HepG2 (cell line): ENCODE data around the gene KATNB1. TPM values are rescaled to one million over a fixed set of nuclear protein-coding genes. Genes with fewer than 3 reads are reported as not detected.

Source experiments
- ATM ChIP-seq: fragments of 450-650 bp; IDR thresholded peaks from 2 replicates; pipeline ENCODE4 v1.7.1; 2017; ENCODE audit warnings: mild to moderate bottlenecking, borderline replicate concordance
- ATRX ChIP-seq: sonication (generic); formaldehyde crosslinking; IDR thresholded peaks from 2 replicates; pipeline ENCODE4 v1.4.0; 2020; ENCODE audit warnings: missing genetic modification reagents, borderline replicate concordance
- BCL6 ChIP-seq: IDR thresholded peaks from 2 replicates; pipeline ENCODE4 v1.6.1; 2016; ENCODE audit warnings: missing genetic modification reagents, missing compliant biosample characterization
- FOSL2 ChIP-seq: sonication (generic); formaldehyde crosslinking; IDR thresholded peaks from 2 replicates; pipeline ENCODE4 v1.4.0; 2020; ENCODE audit warnings: missing genetic modification reagents
- FOXC1 ChIP-seq: sonication (generic); formaldehyde crosslinking; IDR thresholded peaks from 2 replicates; pipeline ENCODE4 v1.8.0; 2022; ENCODE audit warnings: mild to moderate bottlenecking, missing genetic modification reagents, borderline replicate concordance
- FOXK1 ChIP-seq: sonication (generic); formaldehyde crosslinking; IDR thresholded peaks from 2 replicates; pipeline ENCODE4 v1.4.0; 2020; ENCODE audit warnings: low read depth, missing genetic modification reagents, borderline replicate concordance
- HIVEP1 ChIP-seq: sonication (generic); formaldehyde crosslinking; IDR thresholded peaks from 2 replicates; pipeline ENCODE4 v1.4.0; 2020; ENCODE audit warnings: mild to moderate bottlenecking, missing genetic modification reagents
- HNRNPH1 ChIP-seq: fragments of 200-400 bp; formaldehyde crosslinking; optimal IDR thresholded peaks from 2 replicates; pipeline ENCODE3; 2017; ENCODE audit warnings: mild to moderate bottlenecking, low read depth, low read length
- MAF1 ChIP-seq: sonication (generic); formaldehyde crosslinking; IDR thresholded peaks from 2 replicates; pipeline ENCODE4 v1.5.0; 2020; ENCODE audit warnings: missing genetic modification reagents, borderline replicate concordance
- RFX1 ChIP-seq: fragments of 450-650 bp; IDR thresholded peaks from 2 replicates; pipeline ENCODE4 v1.6.1; 2017
- SP140L ChIP-seq: sonication (generic); formaldehyde crosslinking; IDR thresholded peaks from 2 replicates; pipeline ENCODE4 v1.4.0; 2020; ENCODE audit warnings: missing genetic modification reagents, borderline replicate concordance
- ZNF616 ChIP-seq: sonication (generic); formaldehyde crosslinking; IDR thresholded peaks from 2 replicates; pipeline ENCODE4 v1.5.0; 2020; ENCODE audit warnings: low read depth, mild to moderate bottlenecking, missing genetic modification reagents
- ZSCAN20 ChIP-seq: sonication (generic); formaldehyde crosslinking; IDR thresholded peaks from 2 replicates; pipeline ENCODE4 v1.4.0; 2020; ENCODE audit warnings: missing genetic modification reagents, mild to moderate bottlenecking, borderline replicate concordance
- polyA plus RNA-seq, 8 experiments: library from polyadenylated mRNA; depleted of rRNA in 3 of 8; stranded (reverse) in 7 of 8; unstranded in 1 of 8; fragments of >200 nt; fragmentation: Illumina TruSeq in 4 of 8; extraction: Trizol in 4 of 8; gene quantifications; 2 replicates each; pipeline versions ENCODE4 v1.2.1 to v1.2.3, GENCODE V29; 2011 to 2016; ENCODE audit warnings: low read depth in 4 of 8, missing spikeins in 1 of 8, mixed read lengths in 1 of 8; ENCODE audit not compliant: insufficient read depth in 1 of 8
- total RNA-seq, 5 experiments: library from RNA; depleted of rRNA; stranded (reverse); fragments of >200 nt; fragmentation: Illumina TruSeq; extraction: Trizol; gene quantifications; 2 replicates each; pipeline ENCODE4 v1.2.3, GENCODE V29; 2016; ENCODE audit warnings: low read depth in 1 of 5
- TF ChIP-seq, protein P1 (sequence below), 2 experiments: IDR thresholded peaks; 2 replicates each; pipeline ENCODE4 v1.6.1; 2011 to 2012; ENCODE audit warnings: low read length in 2 of 2, borderline replicate concordance in 1 of 2, low read depth in 1 of 2, mild to moderate bottlenecking in 1 of 2, moderate library complexity in 1 of 2
- TF ChIP-seq, protein P2 (sequence below), 2 experiments: sonication (generic) in 1 of 2; formaldehyde crosslinking in 1 of 2; IDR thresholded peaks; 2 replicates each; pipeline versions ENCODE4 v1.4.0 to v1.6.1; 2018 to 2020; ENCODE audit warnings: missing genetic modification reagents in 2 of 2, borderline replicate concordance in 1 of 2, low read depth in 1 of 2, mild to moderate bottlenecking in 1 of 2, missing biosample characterization in 1 of 2
- TF ChIP-seq, protein P3 (sequence below): sonication (generic); formaldehyde crosslinking; IDR thresholded peaks from 2 replicates; pipeline ENCODE4 v1.5.0; 2020; ENCODE audit warnings: missing genetic modification reagents
- TF ChIP-seq, protein P4 (sequence below): sonication (generic); formaldehyde crosslinking; IDR thresholded peaks from 2 replicates; pipeline ENCODE4 v1.8.0; 2022; ENCODE audit warnings: mild to moderate bottlenecking, missing genetic modification reagents; ENCODE audit not compliant: insufficient replicate concordance
- TF ChIP-seq, protein P5 (sequence below): sonication (generic); formaldehyde crosslinking; conservative IDR thresholded peaks from 2 replicates; pipeline ENCODE4 v1.8.0; 2022; ENCODE audit warnings: missing genetic modification reagents

Gene KATNB1
- total and polyA plus RNA-seq, 2 of the 13 experiments (the other 11 are each of a cell fraction or from before 2014, with no cell fraction given): 31.5 to 43.5 TPM

DNA sequence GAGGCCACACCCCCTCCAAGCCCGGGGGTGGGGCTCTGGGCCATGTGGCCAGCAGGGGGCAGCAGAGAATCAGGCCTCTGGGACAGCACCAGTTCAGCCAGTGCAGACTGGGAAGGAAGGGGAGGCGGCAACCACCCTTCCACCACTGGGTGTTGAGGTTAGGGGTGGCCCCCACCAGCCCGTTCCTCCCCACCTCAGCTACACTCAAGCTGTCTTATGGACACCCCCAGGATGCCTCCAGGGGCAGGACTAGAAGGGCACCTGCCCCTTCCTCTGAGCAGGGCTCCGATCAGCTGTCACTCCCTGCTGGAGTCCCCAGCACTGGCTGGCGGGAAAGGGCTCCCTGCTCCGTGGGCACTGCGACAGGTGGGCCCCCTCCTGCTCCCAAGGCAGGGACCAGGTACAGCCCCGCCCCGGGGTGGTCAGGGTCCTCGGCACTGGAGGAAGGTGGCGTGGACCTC is 21.8 kb downstream of the KATNB1 start (continued):
- TF ChIP-seq, protein P1, sequence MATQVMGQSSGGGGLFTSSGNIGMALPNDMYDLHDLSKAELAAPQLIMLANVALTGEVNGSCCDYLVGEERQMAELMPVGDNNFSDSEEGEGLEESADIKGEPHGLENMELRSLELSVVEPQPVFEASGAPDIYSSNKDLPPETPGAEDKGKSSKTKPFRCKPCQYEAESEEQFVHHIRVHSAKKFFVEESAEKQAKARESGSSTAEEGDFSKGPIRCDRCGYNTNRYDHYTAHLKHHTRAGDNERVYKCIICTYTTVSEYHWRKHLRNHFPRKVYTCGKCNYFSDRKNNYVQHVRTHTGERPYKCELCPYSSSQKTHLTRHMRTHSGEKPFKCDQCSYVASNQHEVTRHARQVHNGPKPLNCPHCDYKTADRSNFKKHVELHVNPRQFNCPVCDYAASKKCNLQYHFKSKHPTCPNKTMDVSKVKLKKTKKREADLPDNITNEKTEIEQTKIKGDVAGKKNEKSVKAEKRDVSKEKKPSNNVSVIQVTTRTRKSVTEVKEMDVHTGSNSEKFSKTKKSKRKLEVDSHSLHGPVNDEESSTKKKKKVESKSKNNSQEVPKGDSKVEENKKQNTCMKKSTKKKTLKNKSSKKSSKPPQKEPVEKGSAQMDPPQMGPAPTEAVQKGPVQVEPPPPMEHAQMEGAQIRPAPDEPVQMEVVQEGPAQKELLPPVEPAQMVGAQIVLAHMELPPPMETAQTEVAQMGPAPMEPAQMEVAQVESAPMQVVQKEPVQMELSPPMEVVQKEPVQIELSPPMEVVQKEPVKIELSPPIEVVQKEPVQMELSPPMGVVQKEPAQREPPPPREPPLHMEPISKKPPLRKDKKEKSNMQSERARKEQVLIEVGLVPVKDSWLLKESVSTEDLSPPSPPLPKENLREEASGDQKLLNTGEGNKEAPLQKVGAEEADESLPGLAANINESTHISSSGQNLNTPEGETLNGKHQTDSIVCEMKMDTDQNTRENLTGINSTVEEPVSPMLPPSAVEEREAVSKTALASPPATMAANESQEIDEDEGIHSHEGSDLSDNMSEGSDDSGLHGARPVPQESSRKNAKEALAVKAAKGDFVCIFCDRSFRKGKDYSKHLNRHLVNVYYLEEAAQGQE (IDR thresholded peaks at IDR 0.05; ENCODE audit: borderline replicate concordance in 1 of 2, low read depth in 1 of 2, low read length in 2 of 2): no peak
- TF ChIP-seq ATM (no peak), RFX1 (no peak), ZSCAN20 (CRISPR knock-in tag) (no peak), HIVEP1 (CRISPR knock-in tag) (peak; percentile 82), FOXK1 (CRISPR knock-in tag) (peak; percentile 44; the same call in 1 of the 2 replicates), SP140L (no peak), FOSL2 (CRISPR knock-in tag) (peak; percentile 55; the same call in 1 of the 2 replicates), FOXC1 (CRISPR knock-in tag) (no peak), BCL6 (CRISPR knock-in tag) (0 out of 2 replicates have a peak, but pooled peaks have one; percentile 31), ZNF616 (CRISPR knock-in tag) (0 out of 2 replicates have a peak, but pooled peaks have one; percentile 16), MAF1 (CRISPR knock-in tag) (no peak), HNRNPH1 (no peak), ATRX (CRISPR knock-in tag) (no peak)
- TF ChIP-seq, protein P2, sequence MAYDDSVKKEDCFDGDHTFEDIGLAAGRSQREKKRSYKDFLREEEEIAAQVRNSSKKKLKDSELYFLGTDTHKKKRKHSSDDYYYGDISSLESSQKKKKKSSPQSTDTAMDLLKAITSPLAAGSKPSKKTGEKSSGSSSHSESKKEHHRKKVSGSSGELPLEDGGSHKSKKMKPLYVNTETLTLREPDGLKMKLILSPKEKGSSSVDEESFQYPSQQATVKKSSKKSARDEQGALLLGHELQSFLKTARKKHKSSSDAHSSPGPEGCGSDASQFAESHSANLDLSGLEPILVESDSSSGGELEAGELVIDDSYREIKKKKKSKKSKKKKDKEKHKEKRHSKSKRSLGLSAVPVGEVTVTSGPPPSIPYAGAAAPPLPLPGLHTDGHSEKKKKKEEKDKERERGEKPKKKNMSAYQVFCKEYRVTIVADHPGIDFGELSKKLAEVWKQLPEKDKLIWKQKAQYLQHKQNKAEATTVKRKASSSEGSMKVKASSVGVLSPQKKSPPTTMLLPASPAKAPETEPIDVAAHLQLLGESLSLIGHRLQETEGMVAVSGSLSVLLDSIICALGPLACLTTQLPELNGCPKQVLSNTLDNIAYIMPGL (CRISPR knock-in tag; IDR thresholded peaks at IDR 0.05; ENCODE audit: borderline replicate concordance in 1 of 2, low read depth in 1 of 2): peak; percentile 52 to 82; a peak in 2 of 4 replicates
- TF ChIP-seq, protein P3, sequence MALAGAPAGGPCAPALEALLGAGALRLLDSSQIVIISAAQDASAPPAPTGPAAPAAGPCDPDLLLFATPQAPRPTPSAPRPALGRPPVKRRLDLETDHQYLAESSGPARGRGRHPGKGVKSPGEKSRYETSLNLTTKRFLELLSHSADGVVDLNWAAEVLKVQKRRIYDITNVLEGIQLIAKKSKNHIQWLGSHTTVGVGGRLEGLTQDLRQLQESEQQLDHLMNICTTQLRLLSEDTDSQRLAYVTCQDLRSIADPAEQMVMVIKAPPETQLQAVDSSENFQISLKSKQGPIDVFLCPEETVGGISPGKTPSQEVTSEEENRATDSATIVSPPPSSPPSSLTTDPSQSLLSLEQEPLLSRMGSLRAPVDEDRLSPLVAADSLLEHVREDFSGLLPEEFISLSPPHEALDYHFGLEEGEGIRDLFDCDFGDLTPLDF (CRISPR knock-in tag): no peak
- TF ChIP-seq, protein P4, sequence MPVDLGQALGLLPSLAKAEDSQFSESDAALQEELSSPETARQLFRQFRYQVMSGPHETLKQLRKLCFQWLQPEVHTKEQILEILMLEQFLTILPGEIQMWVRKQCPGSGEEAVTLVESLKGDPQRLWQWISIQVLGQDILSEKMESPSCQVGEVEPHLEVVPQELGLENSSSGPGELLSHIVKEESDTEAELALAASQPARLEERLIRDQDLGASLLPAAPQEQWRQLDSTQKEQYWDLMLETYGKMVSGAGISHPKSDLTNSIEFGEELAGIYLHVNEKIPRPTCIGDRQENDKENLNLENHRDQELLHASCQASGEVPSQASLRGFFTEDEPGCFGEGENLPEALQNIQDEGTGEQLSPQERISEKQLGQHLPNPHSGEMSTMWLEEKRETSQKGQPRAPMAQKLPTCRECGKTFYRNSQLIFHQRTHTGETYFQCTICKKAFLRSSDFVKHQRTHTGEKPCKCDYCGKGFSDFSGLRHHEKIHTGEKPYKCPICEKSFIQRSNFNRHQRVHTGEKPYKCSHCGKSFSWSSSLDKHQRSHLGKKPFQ (CRISPR knock-in tag): no peak
- TF ChIP-seq, protein P5, sequence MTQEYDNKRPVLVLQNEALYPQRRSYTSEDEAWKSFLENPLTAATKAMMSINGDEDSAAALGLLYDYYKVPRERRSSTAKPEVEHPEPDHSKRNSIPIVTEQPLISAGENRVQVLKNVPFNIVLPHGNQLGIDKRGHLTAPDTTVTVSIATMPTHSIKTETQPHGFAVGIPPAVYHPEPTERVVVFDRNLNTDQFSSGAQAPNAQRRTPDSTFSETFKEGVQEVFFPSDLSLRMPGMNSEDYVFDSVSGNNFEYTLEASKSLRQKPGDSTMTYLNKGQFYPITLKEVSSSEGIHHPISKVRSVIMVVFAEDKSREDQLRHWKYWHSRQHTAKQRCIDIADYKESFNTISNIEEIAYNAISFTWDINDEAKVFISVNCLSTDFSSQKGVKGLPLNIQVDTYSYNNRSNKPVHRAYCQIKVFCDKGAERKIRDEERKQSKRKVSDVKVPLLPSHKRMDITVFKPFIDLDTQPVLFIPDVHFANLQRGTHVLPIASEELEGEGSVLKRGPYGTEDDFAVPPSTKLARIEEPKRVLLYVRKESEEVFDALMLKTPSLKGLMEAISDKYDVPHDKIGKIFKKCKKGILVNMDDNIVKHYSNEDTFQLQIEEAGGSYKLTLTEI: no peak
